Upper lobe of left lung (tissue), 6 donors: ENCODE data around the gene ITGA5. TPM values are rescaled to one million over a fixed set of nuclear protein-coding genes. Genes with fewer than 3 reads are reported as not detected.

Experiments used
- ATAC-seq, 2 donors: fragments of 200-7000 bp; cut with Tn5 transposase; one replicate each; pipeline ENCODE4 v1.9.1; 2022; ENCODE audit warnings: mild to moderate bottlenecking in 2 of 2, moderate library complexity in 2 of 2; ENCODE audit not compliant: low FRiP score in 2 of 2
- DNase-seq, 2 donors: peaks; one replicate each; pipeline ENCODE4 v3.0.0-alpha.2; 2019 to 2020
- H3K27ac ChIP-seq, 4 donors: fragments of 200-600 bp; sonication (generic); one replicate each; pipeline ENCODE4 v1.5.1; 2016 to 2019
- H3K27me3 ChIP-seq, 4 donors: fragments of 200-600 bp; sonication (generic); one replicate each; pipeline ENCODE4 v1.5.1; 2017 to 2019
- H3K36me3 ChIP-seq, 4 donors: fragments of 200-600 bp; sonication (generic); one replicate each; pipeline ENCODE4 v1.5.1; 2016 to 2019
- H3K4me1 ChIP-seq, 4 donors: fragments of 200-600 bp; sonication (generic); one replicate each; pipeline ENCODE4 v1.5.1; 2018 to 2019
- H3K4me3 ChIP-seq, 4 donors: fragments of 200-600 bp; sonication (generic); one replicate each; pipeline ENCODE4 v1.5.1; 2017 to 2019; ENCODE audit warnings: mild to moderate bottlenecking in 2 of 4, moderate library complexity in 1 of 4
- H3K9me3 ChIP-seq, 4 donors: fragments of 200-600 bp; sonication (generic); one replicate each; pipeline ENCODE4 v1.5.1; 2018 to 2019
- CTCF ChIP-seq, 6 experiments: fragments of 450-650 bp in 4 of 6; fragments of 200-600 bp in 2 of 6; sonication (generic) in 2 of 6; IDR thresholded peaks; one replicate each; pipeline ENCODE4 v1.5.1; 2016 to 2019; ENCODE audit warnings: antibody characterized with exemption in 6 of 6
- EP300 ChIP-seq, 4 donors: sonication (generic); formaldehyde crosslinking; IDR thresholded peaks; one replicate each; pipeline ENCODE4 v1.5.1; 2017; ENCODE audit warnings: antibody characterized with exemption in 4 of 4, control low read depth in 2 of 4
- POLR2A ChIP-seq, 4 donors: fragments of 450-650 bp; IDR thresholded peaks; one replicate each; pipeline ENCODE4 v1.5.1; 2016 to 2017; ENCODE audit warnings: antibody characterized with exemption in 4 of 4, mild to moderate bottlenecking in 2 of 4
- POLR2AphosphoS5 ChIP-seq, 2 donors: sonication (generic); formaldehyde crosslinking; IDR thresholded peaks; one replicate each; pipeline ENCODE4 v1.5.1; 2017; ENCODE audit warnings: antibody characterized with exemption in 2 of 2
- WGBS, 2 donors: methylation state at CpG; one replicate each; pipeline ENCODE4 v1.1.5; 2017 to 2018; 5-methylcytosine and 5-hydroxymethylcytosine counted together
- total RNA-seq, 6 donors: library from RNA; depleted of rRNA in 4 of 6; stranded (reverse); fragments of >200 nt in 4 of 6; gene quantifications; one replicate each; pipeline versions ENCODE4 v1.1.0 to v1.2.1, GENCODE V29; 2016 to 2021
- donor health status: DM: no; HTN: no; CAD: no; lungs with moderate emphysema.
- donor health status: DM: no; HTN: yes; CAD: no; lungs with severe emphysema.

Gene ITGA5
- total RNA-seq, 6 donors from 2014 or later = 48.3 to 146 (median 92.6) TPM

GRCh38 chr12:54386403-54387113 lies 32.5 kb downstream of the ITGA5 start:
- Histone ChIP-seq H3K4me1 (peaks cover 10 to 29% (median 24%) of the 10 kb centered on the region in 4 donors), H3K27me3 (no peaks in the 10 kb centered on the region), H3K27ac (no peak overlapping the region), H3K36me3 (no peaks in the 10 kb centered on the region), H3K9me3 (no peaks in the 10 kb centered on the region), H3K4me3 (no peak overlapping the region)
- WGBS, 2 donors = 86 to 95% methylated on average over 3 of the region's 3 CpGs
- TF ChIP-seq POLR2A (IDR thresholded peaks at IDR 0.05) (no peak), EP300 (IDR thresholded peaks at IDR 0.05) (no peak), POLR2AphosphoS5 (IDR thresholded peaks at IDR 0.05) (no peak), CTCF (IDR thresholded peaks at IDR 0.05) (no peak)
- ATAC-seq (no peak), DNase-seq (no peak)

GRCh38 chr12:54385251-54385914 lies 33.7 kb downstream of the ITGA5 start:
- Histone ChIP-seq H3K36me3 (no peaks in the 10 kb centered on the region), H3K9me3 (no peaks in the 10 kb centered on the region), H3K27ac (peak overlapping the region; percentile 59 to 77 (median 70)), H3K4me1 (peaks cover 4 to 19% (median 19%) of the 10 kb centered on the region in 4 donors), H3K4me3 (no peak overlapping the region), H3K27me3 (no peaks in the 10 kb centered on the region)
- ATAC-seq (peak; percentile 13 to 55), DNase-seq (peak; percentile 36 to 58)
- 66 to 77% methylated on average over 6 to 10 of the region's 10 CpGs for WGBS, 2 donors
- TF ChIP-seq EP300 (IDR thresholded peaks at IDR 0.05) = no peak
- peak in 1 of 4 donors; percentile 40 for TF ChIP-seq POLR2A (IDR thresholded peaks at IDR 0.05)
- TF ChIP-seq CTCF (IDR thresholded peaks at IDR 0.05) = no peak
- TF ChIP-seq POLR2AphosphoS5 (IDR thresholded peaks at IDR 0.05) = no peak

GRCh38 chr12:54384591-54385041 lies 34.5 kb downstream of the ITGA5 start, which contains the start of gene ZNF385A:
TSS of gene ZNF385A (minus strand) at chr12:54384733. CDS start at chr12:54384514, 219 bp downstream.
- peak within 1 kb of the TSS in 1 of 4 donors; percentile 33 for H3K4me3 ChIP-seq
- peak; percentile 60 to 75 for ATAC-seq
- H3K4me1 ChIP-seq = peaks cover 4 to 21% (median 19%) of the 10 kb centered on the region in 4 donors

GRCh38 chr12:54383041-54383609 lies 35.9 kb downstream of the ITGA5 start:
- peak in 1 of 2 donors; percentile 48 for ATAC-seq
- Histone ChIP-seq H3K4me1 (peaks cover 15 to 34% (median 21%) of the 10 kb centered on the region in 4 donors), H3K27ac (peak overlapping the region in 3 of 4 donors; percentile 59 to 77 (median 77)), H3K4me3 (no peak overlapping the region), H3K9me3 (no peaks in the 10 kb centered on the region), H3K27me3 (no peaks in the 10 kb centered on the region), H3K36me3 (no peaks in the 10 kb centered on the region)
- DNase-seq = peak in 1 of 2 donors; percentile 57
- 75 to 80% methylated on average over 3 of the region's 3 CpGs for WGBS, 2 donors
- TF ChIP-seq POLR2AphosphoS5 (IDR thresholded peaks at IDR 0.05) = no peak
- TF ChIP-seq EP300 (IDR thresholded peaks at IDR 0.05) = peak in 1 of 4 donors; percentile 44
- no peak for TF ChIP-seq CTCF (IDR thresholded peaks at IDR 0.05)
- TF ChIP-seq POLR2A (IDR thresholded peaks at IDR 0.05) = peak in 1 of 4 donors; percentile 53

More at GRCh38 chr12:54384591-54385041, 34.5 kb downstream of the ITGA5 start, which contains the start of gene ZNF385A:
- H3K36me3 ChIP-seq = no peaks in the 10 kb centered on the region
- WGBS, 2 donors = 55 to 100% methylated on average over 1 of the region's 1 CpG
- peak in 1 of 2 donors; percentile 58 for DNase-seq
- TF ChIP-seq POLR2A (IDR thresholded peaks at IDR 0.05) (peak in 2 of 4 donors; percentile 33 to 72), POLR2AphosphoS5 (IDR thresholded peaks at IDR 0.05) (peak; percentile 23 to 30), CTCF (IDR thresholded peaks at IDR 0.05) (no peak)
- H3K9me3 ChIP-seq = no peaks in the 10 kb centered on the region
- H3K27me3 ChIP-seq = no peaks in the 10 kb centered on the region
- peak within 1 kb of the TSS; percentile 59 to 77 (median 70) for H3K27ac ChIP-seq
